HepG2 (cell line): ENCODE results near the gene TBC1D10A. TPM values are rescaled to one million over a fixed set of nuclear protein-coding genes. Genes with fewer than 3 reads are reported as not detected.
A peak's percentile ranks its signal among the peaks of the same experiment; 100 is the strongest.

Experiments
- BORCS8-MEF2B ChIP-seq: sonication (generic); formaldehyde crosslinking; IDR thresholded peaks from 2 replicates; pipeline ENCODE4 v1.8.0; 2022; ENCODE audit warnings: mild to moderate bottlenecking, missing genetic modification reagents
- CBX2 ChIP-seq, 2 experiments: fragments of 200-600 bp in 1 of 2; sonication (generic); formaldehyde crosslinking in 1 of 2; IDR thresholded peaks; 2 replicates each; pipeline versions ENCODE4 v1.7.0 to v1.8.1; 2018 to 2022; ENCODE audit warnings: low read depth in 2 of 2, low read length in 1 of 2, mild to moderate bottlenecking in 1 of 2, missing genetic modification reagents in 1 of 2
- CEBPZ ChIP-seq: IDR thresholded peaks from 2 replicates; pipeline ENCODE4 v1.6.1; 2012; ENCODE audit warnings: low read length, improper control_type of control experiment
- EEA1 ChIP-seq: sonication (generic); formaldehyde crosslinking; IDR thresholded peaks from 2 replicates; pipeline ENCODE4 v1.5.1; 2020; ENCODE audit warnings: mild to moderate bottlenecking, missing genetic modification reagents, borderline replicate concordance
- EED ChIP-seq: sonication (generic); formaldehyde crosslinking; IDR thresholded peaks from 2 replicates; pipeline ENCODE4 v1.5.0; 2020; ENCODE audit warnings: mild to moderate bottlenecking, missing genetic modification reagents
- FOXA3 ChIP-seq: IDR thresholded peaks from 2 replicates; pipeline ENCODE4 v1.6.1; 2016; ENCODE audit warnings: missing genetic modification reagents, missing compliant biosample characterization
- HNF4G ChIP-seq, 2 experiments: sonication (generic) in 1 of 2; formaldehyde crosslinking in 1 of 2; IDR thresholded peaks; 2 replicates each; pipeline versions ENCODE4 v1.4.0 to v1.6.1; 2011 to 2020; ENCODE audit warnings: borderline replicate concordance in 2 of 2, low read depth in 2 of 2, mild to moderate bottlenecking in 2 of 2, low read length in 1 of 2, missing genetic modification reagents in 1 of 2, moderate library complexity in 1 of 2
- HOXA9 ChIP-seq: sonication (generic); formaldehyde crosslinking; IDR thresholded peaks from 2 replicates; pipeline ENCODE4 v1.8.1; 2022; ENCODE audit warnings: missing genetic modification reagents, mild to moderate bottlenecking, moderate library complexity, borderline replicate concordance
- JUN ChIP-seq: sonication (generic); formaldehyde crosslinking; IDR thresholded peaks from 2 replicates; pipeline ENCODE4 v1.4.0; 2020; ENCODE audit warnings: mild to moderate bottlenecking, missing genetic modification reagents
- NFYC ChIP-seq: IDR thresholded peaks from 2 replicates; pipeline ENCODE4 v1.6.1; 2016; ENCODE audit warnings: missing genetic modification reagents, missing compliant biosample characterization
- TBX2 ChIP-seq: sonication (generic); formaldehyde crosslinking; IDR thresholded peaks from 2 replicates; pipeline ENCODE4 v1.5.0; 2020; ENCODE audit warnings: missing genetic modification reagents, mild to moderate bottlenecking, borderline replicate concordance
- ZBTB26 ChIP-seq: IDR thresholded peaks from 2 replicates; pipeline ENCODE4 v1.6.1; 2016; ENCODE audit warnings: missing compliant biosample characterization, missing genetic modification reagents, borderline replicate concordance
- ZBTB7A ChIP-seq: sonication (generic); formaldehyde crosslinking; IDR thresholded peaks from 2 replicates; pipeline ENCODE4 v1.8.0; 2022; ENCODE audit warnings: mild to moderate bottlenecking, missing genetic modification reagents
- ZNF263 ChIP-seq: sonication (generic); formaldehyde crosslinking; IDR thresholded peaks from 2 replicates; pipeline ENCODE4 v1.4.0; 2020; ENCODE audit warnings: missing genetic modification reagents
- ZNF3 ChIP-seq: IDR thresholded peaks from 2 replicates; pipeline ENCODE4 v1.7.0; 2017; ENCODE audit warnings: inconsistent platforms
- ZNF33A ChIP-seq: sonication (generic); formaldehyde crosslinking; IDR thresholded peaks from 2 replicates; pipeline ENCODE4 v1.5.1; 2020; ENCODE audit warnings: missing genetic modification reagents, mild to moderate bottlenecking, moderate library complexity, borderline replicate concordance
- ZNF367 ChIP-seq: sonication (generic); formaldehyde crosslinking; IDR thresholded peaks from 2 replicates; pipeline ENCODE4 v1.4.0; 2020; ENCODE audit warnings: missing genetic modification reagents, borderline replicate concordance
- ZNF451 ChIP-seq: sonication (generic); formaldehyde crosslinking; IDR thresholded peaks from 2 replicates; pipeline ENCODE4 v1.5.0; 2020; ENCODE audit warnings: mild to moderate bottlenecking, missing genetic modification reagents
- ZNF558 ChIP-seq: sonication (generic); formaldehyde crosslinking; IDR thresholded peaks from 2 replicates; pipeline ENCODE4 v1.9.0; 2022; ENCODE audit warnings: mild to moderate bottlenecking, missing genetic modification reagents, borderline replicate concordance
- ZNF562 ChIP-seq: sonication (generic); formaldehyde crosslinking; IDR thresholded peaks from 2 replicates; pipeline ENCODE4 v1.8.0; 2022; ENCODE audit warnings: missing genetic modification reagents, borderline replicate concordance
- ZNF619 ChIP-seq: sonication (generic); formaldehyde crosslinking; IDR thresholded peaks from 2 replicates; pipeline ENCODE4 v1.4.0; 2020; ENCODE audit warnings: mild to moderate bottlenecking, missing genetic modification reagents
- polyA plus RNA-seq, 8 experiments: library from polyadenylated mRNA; depleted of rRNA in 3 of 8; stranded (reverse) in 7 of 8; unstranded in 1 of 8; fragments of >200 nt; fragmentation: Illumina TruSeq in 4 of 8; extraction: Trizol in 4 of 8; gene quantifications; 2 replicates each; pipeline versions ENCODE4 v1.2.1 to v1.2.3, GENCODE V29; 2011 to 2016; ENCODE audit warnings: low read depth in 4 of 8, missing spikeins in 1 of 8, mixed read lengths in 1 of 8; ENCODE audit not compliant: insufficient read depth in 1 of 8
- total RNA-seq, 5 experiments: library from RNA; depleted of rRNA; stranded (reverse); fragments of >200 nt; fragmentation: Illumina TruSeq; extraction: Trizol; gene quantifications; 2 replicates each; pipeline ENCODE4 v1.2.3, GENCODE V29; 2016; ENCODE audit warnings: low read depth in 1 of 5
- TF ChIP-seq, protein P1 (sequence below): sonication (generic); formaldehyde crosslinking; IDR thresholded peaks from 2 replicates; pipeline ENCODE4 v1.4.0; 2020; ENCODE audit warnings: missing genetic modification reagents

TBC1D10A gene
- total and polyA plus RNA-seq, 2 of the 13 experiments (the other 11 are each of a cell fraction or from before 2014, with no cell fraction given), result 4.2 to 4.9 TPM

DNA sequence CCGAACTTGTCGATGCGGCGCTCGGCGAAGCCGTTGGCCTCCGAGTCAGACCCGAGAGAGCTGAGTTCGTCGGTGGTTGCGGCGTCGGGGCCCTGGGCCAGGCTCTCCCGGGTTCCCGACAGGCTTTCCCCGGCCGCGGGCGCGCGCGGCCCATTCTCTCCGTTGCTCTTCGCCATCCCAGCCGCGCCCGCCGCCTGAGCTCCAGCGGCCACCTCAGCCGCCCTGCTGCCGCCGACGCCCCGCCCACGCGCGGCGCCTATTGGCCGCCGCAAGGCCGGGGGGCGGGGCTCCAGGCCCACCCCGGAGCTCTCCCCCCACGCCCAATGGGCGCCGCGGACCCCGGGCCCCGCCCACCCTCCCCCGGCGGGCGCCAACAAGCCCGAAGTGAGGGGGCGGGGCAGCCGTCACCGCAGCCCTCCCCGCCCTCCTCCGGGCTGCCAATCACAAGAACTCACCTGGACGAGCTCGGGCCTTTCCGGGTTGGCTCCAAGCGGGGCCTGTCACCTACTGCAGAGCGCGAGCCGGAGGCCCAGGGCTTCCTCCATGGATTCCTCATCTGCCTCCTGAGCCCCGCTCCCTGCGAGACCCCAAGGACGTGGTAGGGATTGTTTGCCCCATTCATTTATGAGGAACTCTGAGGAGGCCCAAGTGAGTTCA lies at the start of gene TBC1D10A (continued):
- TF ChIP-seq HNF4G (IDR thresholded peaks at IDR 0.05; ENCODE audit: borderline replicate concordance, low read depth, low read length) (no peak), HNF4G (CRISPR knock-in tag; IDR thresholded peaks at IDR 0.05; ENCODE audit: borderline replicate concordance, low read depth) (no peak), ZNF451 (CRISPR knock-in tag) (no peak), CBX2 (IDR thresholded peaks at IDR 0.05; ENCODE audit: low read depth, low read length) (no peak), CBX2 (CRISPR knock-in tag; IDR thresholded peaks at IDR 0.05; ENCODE audit: low read depth) (no peak), EEA1 (no peak), NFYC (peak; percentile 52), CEBPZ (no peak), ZNF619 (CRISPR knock-in tag) (no peak), ZNF562 (CRISPR knock-in tag) (no peak), ZNF263 (CRISPR knock-in tag) (no peak), JUN (CRISPR knock-in tag) (no peak), ZNF367 (CRISPR knock-in tag) (no peak), BORCS8-MEF2B (CRISPR knock-in tag) (no peak), ZNF558 (CRISPR knock-in tag) (0 out of 2 replicates have a peak, but pooled peaks have one; percentile 62), EED (CRISPR knock-in tag) (no peak), TBX2 (peak; percentile 66; the same call in 1 of the 2 replicates), ZBTB26 (CRISPR knock-in tag) (no peak), ZBTB7A (CRISPR knock-in tag) (no peak), ZNF33A (no peak), ZNF3 (CRISPR knock-in tag) (no peak), FOXA3 (CRISPR knock-in tag) (no peak), HOXA9 (CRISPR knock-in tag) (no peak)
- TF ChIP-seq, protein P1, sequence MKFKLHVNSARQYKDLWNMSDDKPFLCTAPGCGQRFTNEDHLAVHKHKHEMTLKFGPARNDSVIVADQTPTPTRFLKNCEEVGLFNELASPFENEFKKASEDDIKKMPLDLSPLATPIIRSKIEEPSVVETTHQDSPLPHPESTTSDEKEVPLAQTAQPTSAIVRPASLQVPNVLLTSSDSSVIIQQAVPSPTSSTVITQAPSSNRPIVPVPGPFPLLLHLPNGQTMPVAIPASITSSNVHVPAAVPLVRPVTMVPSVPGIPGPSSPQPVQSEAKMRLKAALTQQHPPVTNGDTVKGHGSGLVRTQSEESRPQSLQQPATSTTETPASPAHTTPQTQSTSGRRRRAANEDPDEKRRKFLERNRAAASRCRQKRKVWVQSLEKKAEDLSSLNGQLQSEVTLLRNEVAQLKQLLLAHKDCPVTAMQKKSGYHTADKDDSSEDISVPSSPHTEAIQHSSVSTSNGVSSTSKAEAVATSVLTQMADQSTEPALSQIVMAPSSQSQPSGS (CRISPR knock-in tag), result no peak
